ENCODE measurements around the gene HLX. TPM values are rescaled to one million over a fixed set of nuclear protein-coding genes. Genes with fewer than 3 reads are reported as not detected.

The HLX gene
- total RNA-seq, 1 donor: 19.9 TPM

DNA sequence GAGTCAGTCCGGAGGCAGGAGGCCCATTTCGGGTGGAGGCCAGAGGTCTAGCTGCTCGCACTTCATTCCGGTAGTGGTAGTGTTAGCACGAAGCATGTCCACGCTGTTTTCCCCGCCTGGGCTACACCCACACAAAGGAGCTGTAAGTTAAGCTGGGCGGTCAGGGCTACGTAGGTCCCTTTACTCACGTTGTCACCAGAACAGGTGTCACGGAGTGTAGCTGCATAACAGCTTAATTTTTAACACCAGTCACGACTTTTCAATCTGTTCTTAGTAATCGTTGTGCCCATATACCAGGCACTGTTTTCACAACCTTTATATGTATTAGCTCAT, 15.6 kb downstream of the HLX start:
- no peak for DNase-seq (ENCODE audit: low read depth)
- no peak overlapping the region for H3K4me3 ChIP-seq (ENCODE audit: low read depth, low read length)
- TF ChIP-seq CTCF (IDR thresholded peaks at IDR 0.05; ENCODE audit: insufficient read depth, low read depth, low read length): no peak

- DNase-seq (ENCODE audit: low read depth): no peak
- H3K4me3 ChIP-seq (ENCODE audit: low read depth, low read length): no peak overlapping the region
- TF ChIP-seq CTCF (IDR thresholded peaks at IDR 0.05; ENCODE audit: insufficient read depth, low read depth, low read length): no peak
Observed at GRCh38 chr1:220895412-220895946, 16.2 kb downstream of the HLX start.

DNA sequence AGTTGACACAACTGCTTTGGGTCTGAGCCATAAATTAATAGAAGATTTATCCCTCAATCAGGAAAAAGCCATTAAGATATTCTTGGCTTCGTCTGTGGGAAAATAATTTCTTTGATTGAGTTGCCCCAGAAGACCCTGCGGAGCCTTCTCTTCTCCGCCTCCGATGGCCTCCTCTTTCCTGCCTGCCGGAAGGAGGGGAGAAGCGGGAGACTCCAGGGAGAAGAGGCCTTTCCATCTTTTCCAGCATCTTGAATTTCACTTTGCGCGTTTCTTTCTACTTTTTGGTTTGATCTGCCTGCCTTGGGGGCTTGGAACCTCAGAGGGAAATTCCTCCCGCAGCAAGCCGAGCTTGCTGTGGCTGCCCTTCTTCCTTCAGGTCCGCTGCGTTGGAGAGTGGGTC, 16.8 kb downstream of the HLX start:
- DNase-seq (ENCODE audit: low read depth): no peak
- H3K4me3 ChIP-seq (ENCODE audit: low read depth, low read length): no peak overlapping the region
- no peak for TF ChIP-seq CTCF (IDR thresholded peaks at IDR 0.05; ENCODE audit: insufficient read depth, low read depth, low read length)

- no peak for DNase-seq (ENCODE audit: low read depth)
- H3K4me3 ChIP-seq (ENCODE audit: low read depth, low read length): no peak overlapping the region
- no peak for TF ChIP-seq CTCF (IDR thresholded peaks at IDR 0.05; ENCODE audit: insufficient read depth, low read depth, low read length)
Observed at GRCh38 chr1:220900842-220901241, 21.6 kb downstream of the HLX start.

DNA sequence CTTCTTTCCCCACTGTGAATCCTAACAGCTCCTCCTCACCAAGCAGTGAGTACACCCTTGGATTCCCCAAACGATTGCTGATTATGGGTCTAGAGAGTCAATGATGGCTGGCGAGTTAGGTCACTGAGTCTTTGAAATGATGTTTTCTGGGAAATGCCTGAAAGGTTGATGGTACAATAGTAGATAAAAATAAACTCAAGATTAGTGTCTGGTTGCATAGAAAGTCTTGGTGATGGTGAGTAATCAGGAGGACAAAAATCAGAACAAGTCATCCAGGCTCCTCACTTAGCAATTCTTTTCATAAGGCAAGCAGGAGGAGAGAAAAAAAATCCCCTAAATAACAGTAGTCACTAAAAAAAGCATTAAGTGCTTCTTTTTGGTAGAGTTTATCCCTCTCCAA, 22.6 kb downstream of the HLX start:
- H3K4me3 ChIP-seq (ENCODE audit: low read depth, low read length): no peak overlapping the region
- DNase-seq (ENCODE audit: low read depth): no peak
- no peak for TF ChIP-seq CTCF (IDR thresholded peaks at IDR 0.05; ENCODE audit: insufficient read depth, low read depth, low read length)

- H3K4me3 ChIP-seq (ENCODE audit: low read depth, low read length): no peak overlapping the region
- TF ChIP-seq CTCF (IDR thresholded peaks at IDR 0.05; ENCODE audit: insufficient read depth, low read depth, low read length): no peak
- DNase-seq (ENCODE audit: low read depth): no peak
Observed at GRCh38 chr1:220902916-220903315, 23.7 kb downstream of the HLX start.

- DNase-seq (ENCODE audit: low read depth): no peak
- no peak overlapping the region for H3K4me3 ChIP-seq (ENCODE audit: low read depth, low read length)
- no peak for TF ChIP-seq CTCF (IDR thresholded peaks at IDR 0.05; ENCODE audit: insufficient read depth, low read depth, low read length)
Observed at GRCh38 chr1:220904876-220905275, 25.6 kb downstream of the HLX start.
